ENCODE data around the gene FUT6.

The FUT6 gene

DNA sequence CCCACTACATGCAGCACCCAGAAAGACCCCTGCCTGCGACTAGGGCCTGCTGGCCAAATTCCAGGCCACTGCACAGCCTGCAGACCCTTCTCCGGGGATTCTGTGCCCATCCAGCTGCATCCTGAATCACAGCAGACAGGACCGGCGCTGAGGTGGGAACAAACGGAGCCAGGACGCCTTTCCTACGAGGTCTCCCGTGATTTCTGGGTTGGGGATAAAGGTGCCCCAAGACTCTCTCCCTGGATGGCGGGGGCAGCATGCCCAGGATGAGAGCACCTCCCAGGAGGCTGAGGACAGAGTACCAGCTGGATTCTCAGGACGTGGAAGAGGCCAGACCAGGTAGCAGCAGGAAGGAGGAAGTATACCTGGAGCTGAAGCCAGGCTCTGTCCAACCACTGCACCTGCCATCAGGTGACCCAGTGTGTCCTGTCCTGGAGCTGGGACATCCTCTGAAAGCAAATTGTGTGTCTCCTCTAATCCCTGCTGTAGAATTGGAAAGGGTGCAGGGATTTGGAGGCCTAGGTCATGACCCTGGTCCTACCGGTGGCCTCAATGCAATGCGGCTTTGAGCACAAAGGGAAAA, 34.2 kb upstream of the FUT6 start:
- no peak for ATAC-seq
- no peak for TF ChIP-seq ARNTL (CRISPR knock-in tag; IDR thresholded peaks at IDR 0.05; ENCODE audit: borderline replicate concordance, low read depth)
- no peak for TF ChIP-seq SNAI2 (CRISPR knock-in tag; IDR thresholded peaks at IDR 0.05)
- TF ChIP-seq TOX (CRISPR knock-in tag; IDR thresholded peaks at IDR 0.05; ENCODE audit: borderline replicate concordance), result no peak
- TF ChIP-seq, protein P1, sequence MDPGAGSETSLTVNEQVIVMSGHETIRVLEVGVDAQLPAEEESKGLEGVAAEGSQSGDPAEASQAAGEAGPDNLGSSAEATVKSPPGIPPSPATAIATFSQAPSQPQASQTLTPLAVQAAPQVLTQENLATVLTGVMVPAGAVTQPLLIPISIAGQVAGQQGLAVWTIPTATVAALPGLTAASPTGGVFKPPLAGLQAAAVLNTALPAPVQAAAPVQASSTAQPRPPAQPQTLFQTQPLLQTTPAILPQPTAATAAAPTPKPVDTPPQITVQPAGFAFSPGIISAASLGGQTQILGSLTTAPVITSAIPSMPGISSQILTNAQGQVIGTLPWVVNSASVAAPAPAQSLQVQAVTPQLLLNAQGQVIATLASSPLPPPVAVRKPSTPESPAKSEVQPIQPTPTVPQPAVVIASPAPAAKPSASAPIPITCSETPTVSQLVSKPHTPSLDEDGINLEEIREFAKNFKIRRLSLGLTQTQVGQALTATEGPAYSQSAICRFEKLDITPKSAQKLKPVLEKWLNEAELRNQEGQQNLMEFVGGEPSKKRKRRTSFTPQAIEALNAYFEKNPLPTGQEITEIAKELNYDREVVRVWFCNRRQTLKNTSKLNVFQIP (CRISPR knock-in tag; IDR thresholded peaks at IDR 0.05; ENCODE audit: borderline replicate concordance, low read depth), result no peak
- TF ChIP-seq, protein P2, sequence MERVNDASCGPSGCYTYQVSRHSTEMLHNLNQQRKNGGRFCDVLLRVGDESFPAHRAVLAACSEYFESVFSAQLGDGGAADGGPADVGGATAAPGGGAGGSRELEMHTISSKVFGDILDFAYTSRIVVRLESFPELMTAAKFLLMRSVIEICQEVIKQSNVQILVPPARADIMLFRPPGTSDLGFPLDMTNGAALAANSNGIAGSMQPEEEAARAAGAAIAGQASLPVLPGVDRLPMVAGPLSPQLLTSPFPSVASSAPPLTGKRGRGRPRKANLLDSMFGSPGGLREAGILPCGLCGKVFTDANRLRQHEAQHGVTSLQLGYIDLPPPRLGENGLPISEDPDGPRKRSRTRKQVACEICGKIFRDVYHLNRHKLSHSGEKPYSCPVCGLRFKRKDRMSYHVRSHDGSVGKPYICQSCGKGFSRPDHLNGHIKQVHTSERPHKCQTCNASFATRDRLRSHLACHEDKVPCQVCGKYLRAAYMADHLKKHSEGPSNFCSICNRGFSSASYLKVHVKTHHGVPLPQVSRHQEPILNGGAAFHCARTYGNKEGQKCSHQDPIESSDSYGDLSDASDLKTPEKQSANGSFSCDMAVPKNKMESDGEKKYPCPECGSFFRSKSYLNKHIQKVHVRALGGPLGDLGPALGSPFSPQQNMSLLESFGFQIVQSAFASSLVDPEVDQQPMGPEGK (CRISPR knock-in tag; IDR thresholded peaks at IDR 0.05; ENCODE audit: borderline replicate concordance), result no peak
- no peak for TF ChIP-seq ZNF8 (CRISPR knock-in tag; IDR thresholded peaks at IDR 0.05)
- no peak for TF ChIP-seq PPARA (CRISPR knock-in tag; IDR thresholded peaks at IDR 0.05; ENCODE audit: borderline replicate concordance)
- no peak for TF ChIP-seq ZFP3 (CRISPR knock-in tag; IDR thresholded peaks at IDR 0.05)
- no peak for TF ChIP-seq CSDC2 (CRISPR knock-in tag; IDR thresholded peaks at IDR 0.05)
- TF ChIP-seq, protein P3, sequence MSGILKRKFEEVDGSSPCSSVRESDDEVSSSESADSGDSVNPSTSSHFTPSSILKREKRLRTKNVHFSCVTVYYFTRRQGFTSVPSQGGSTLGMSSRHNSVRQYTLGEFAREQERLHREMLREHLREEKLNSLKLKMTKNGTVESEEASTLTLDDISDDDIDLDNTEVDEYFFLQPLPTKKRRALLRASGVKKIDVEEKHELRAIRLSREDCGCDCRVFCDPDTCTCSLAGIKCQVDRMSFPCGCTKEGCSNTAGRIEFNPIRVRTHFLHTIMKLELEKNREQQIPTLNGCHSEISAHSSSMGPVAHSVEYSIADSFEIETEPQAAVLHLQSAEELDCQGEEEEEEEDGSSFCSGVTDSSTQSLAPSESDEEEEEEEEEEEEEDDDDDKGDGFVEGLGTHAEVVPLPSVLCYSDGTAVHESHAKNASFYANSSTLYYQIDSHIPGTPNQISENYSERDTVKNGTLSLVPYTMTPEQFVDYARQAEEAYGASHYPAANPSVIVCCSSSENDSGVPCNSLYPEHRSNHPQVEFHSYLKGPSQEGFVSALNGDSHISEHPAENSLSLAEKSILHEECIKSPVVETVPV (CRISPR knock-in tag; IDR thresholded peaks at IDR 0.05), result no peak
- TF ChIP-seq, protein P4, sequence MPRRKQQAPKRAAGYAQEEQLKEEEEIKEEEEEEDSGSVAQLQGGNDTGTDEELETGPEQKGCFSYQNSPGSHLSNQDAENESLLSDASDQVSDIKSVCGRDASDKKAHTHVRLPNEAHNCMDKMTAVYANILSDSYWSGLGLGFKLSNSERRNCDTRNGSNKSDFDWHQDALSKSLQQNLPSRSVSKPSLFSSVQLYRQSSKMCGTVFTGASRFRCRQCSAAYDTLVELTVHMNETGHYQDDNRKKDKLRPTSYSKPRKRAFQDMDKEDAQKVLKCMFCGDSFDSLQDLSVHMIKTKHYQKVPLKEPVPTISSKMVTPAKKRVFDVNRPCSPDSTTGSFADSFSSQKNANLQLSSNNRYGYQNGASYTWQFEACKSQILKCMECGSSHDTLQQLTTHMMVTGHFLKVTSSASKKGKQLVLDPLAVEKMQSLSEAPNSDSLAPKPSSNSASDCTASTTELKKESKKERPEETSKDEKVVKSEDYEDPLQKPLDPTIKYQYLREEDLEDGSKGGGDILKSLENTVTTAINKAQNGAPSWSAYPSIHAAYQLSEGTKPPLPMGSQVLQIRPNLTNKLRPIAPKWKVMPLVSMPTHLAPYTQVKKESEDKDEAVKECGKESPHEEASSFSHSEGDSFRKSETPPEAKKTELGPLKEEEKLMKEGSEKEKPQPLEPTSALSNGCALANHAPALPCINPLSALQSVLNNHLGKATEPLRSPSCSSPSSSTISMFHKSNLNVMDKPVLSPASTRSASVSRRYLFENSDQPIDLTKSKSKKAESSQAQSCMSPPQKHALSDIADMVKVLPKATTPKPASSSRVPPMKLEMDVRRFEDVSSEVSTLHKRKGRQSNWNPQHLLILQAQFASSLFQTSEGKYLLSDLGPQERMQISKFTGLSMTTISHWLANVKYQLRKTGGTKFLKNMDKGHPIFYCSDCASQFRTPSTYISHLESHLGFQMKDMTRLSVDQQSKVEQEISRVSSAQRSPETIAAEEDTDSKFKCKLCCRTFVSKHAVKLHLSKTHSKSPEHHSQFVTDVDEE (CRISPR knock-in tag; IDR thresholded peaks at IDR 0.05), result no peak
- no peak for TF ChIP-seq OSR1 (CRISPR knock-in tag; IDR thresholded peaks at IDR 0.05)
- TF ChIP-seq BACH2 (CRISPR knock-in tag; IDR thresholded peaks at IDR 0.05; ENCODE audit: borderline replicate concordance), result no peak
- TF ChIP-seq ZNF70 (CRISPR knock-in tag; IDR thresholded peaks at IDR 0.05), result no peak
- TF ChIP-seq ZNF565 (CRISPR knock-in tag; conservative IDR thresholded peaks at IDR 0.05; ENCODE audit: low read depth), result no peak

DNA sequence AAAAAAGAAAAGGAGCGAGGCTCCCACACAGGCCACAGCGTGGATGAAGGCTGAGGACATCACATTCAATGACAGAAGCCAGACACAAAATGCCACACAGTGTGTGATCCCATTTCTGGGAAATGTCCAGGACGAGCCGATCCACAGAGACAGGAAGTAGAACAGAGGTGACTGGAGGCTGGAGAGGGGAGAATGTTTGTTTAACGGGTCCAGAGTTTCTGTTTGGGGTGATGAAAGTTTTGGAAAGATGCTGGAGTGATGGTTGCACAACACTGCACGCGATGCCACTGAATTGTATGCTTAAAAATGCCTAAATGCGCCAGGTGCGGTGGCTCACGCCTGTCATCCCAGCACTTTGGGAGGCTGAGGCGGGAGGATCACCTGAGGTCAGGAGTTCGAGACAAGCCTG, 31.5 kb upstream of the FUT6 start:
- TF ChIP-seq ESRRG (CRISPR knock-in tag; IDR thresholded peaks at IDR 0.05) (no peak), RARB (CRISPR knock-in tag; IDR thresholded peaks at IDR 0.05) (no peak), SNAI2 (CRISPR knock-in tag; IDR thresholded peaks at IDR 0.05) (no peak), TCF4 (CRISPR knock-in tag; IDR thresholded peaks at IDR 0.05; ENCODE audit: borderline replicate concordance) (no peak), ZNF8 (CRISPR knock-in tag; IDR thresholded peaks at IDR 0.05) (no peak), ZFP3 (CRISPR knock-in tag; IDR thresholded peaks at IDR 0.05) (no peak), ZNF565 (CRISPR knock-in tag; conservative IDR thresholded peaks at IDR 0.05; ENCODE audit: low read depth) (no peak), ARNTL (CRISPR knock-in tag; IDR thresholded peaks at IDR 0.05; ENCODE audit: borderline replicate concordance, low read depth) (no peak), ZFP30 (CRISPR knock-in tag; IDR thresholded peaks at IDR 0.05) (no peak), OSR1 (CRISPR knock-in tag; IDR thresholded peaks at IDR 0.05) (no peak), BACH2 (CRISPR knock-in tag; IDR thresholded peaks at IDR 0.05; ENCODE audit: borderline replicate concordance) (no peak), ISL1 (CRISPR knock-in tag; IDR thresholded peaks at IDR 0.05) (no peak), ZC3H10 (CRISPR knock-in tag; IDR thresholded peaks at IDR 0.05) (no peak)
- TF ChIP-seq, protein P2 (CRISPR knock-in tag; IDR thresholded peaks at IDR 0.05; ENCODE audit: borderline replicate concordance), result no peak
- TF ChIP-seq, protein P1 (CRISPR knock-in tag; IDR thresholded peaks at IDR 0.05; ENCODE audit: borderline replicate concordance, low read depth), result no peak
- TF ChIP-seq, protein P4 (CRISPR knock-in tag; IDR thresholded peaks at IDR 0.05), result no peak
- TF ChIP-seq, protein P5, sequence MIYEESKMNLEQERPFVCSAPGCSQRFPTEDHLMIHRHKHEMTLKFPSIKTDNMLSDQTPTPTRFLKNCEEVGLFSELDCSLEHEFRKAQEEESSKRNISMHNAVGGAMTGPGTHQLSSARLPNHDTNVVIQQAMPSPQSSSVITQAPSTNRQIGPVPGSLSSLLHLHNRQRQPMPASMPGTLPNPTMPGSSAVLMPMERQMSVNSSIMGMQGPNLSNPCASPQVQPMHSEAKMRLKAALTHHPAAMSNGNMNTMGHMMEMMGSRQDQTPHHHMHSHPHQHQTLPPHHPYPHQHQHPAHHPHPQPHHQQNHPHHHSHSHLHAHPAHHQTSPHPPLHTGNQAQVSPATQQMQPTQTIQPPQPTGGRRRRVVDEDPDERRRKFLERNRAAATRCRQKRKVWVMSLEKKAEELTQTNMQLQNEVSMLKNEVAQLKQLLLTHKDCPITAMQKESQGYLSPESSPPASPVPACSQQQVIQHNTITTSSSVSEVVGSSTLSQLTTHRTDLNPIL (CRISPR knock-in tag; IDR thresholded peaks at IDR 0.05; ENCODE audit: low read depth), result no peak
- no peak for ATAC-seq
